HepG2 (cell line): ENCODE results near the gene KXD1. TPM values are rescaled to one million over a fixed set of nuclear protein-coding genes. Genes with fewer than 3 reads are reported as not detected.

ENCODE experiments used
- ATF7-NPFF ChIP-seq: sonication (generic); formaldehyde crosslinking; IDR thresholded peaks from 2 replicates; pipeline ENCODE4 v1.8.1; 2023; ENCODE audit warnings: mild to moderate bottlenecking, low read depth, missing genetic modification reagents, moderate library complexity
- CBX1 ChIP-seq: IDR thresholded peaks from one replicate; pipeline ENCODE4 v1.6.1; 2016; ENCODE audit warnings: antibody characterized with exemption, low read depth
- CREM ChIP-seq, 2 experiments: sonication (generic) in 1 of 2; formaldehyde crosslinking in 1 of 2; IDR thresholded peaks; 2 replicates each; pipeline versions ENCODE4 v1.4.0 to v1.6.1; 2016 to 2020; ENCODE audit warnings: antibody characterized with exemption in 1 of 2, mild to moderate bottlenecking in 1 of 2, missing genetic modification reagents in 1 of 2
- HNRNPK ChIP-seq: fragments of 200-400 bp; formaldehyde crosslinking; IDR thresholded peaks from 2 replicates; pipeline ENCODE4 v1.6.1; 2018; ENCODE audit warnings: low read length, low read depth, moderate library complexity, mild to moderate bottlenecking; ENCODE audit not compliant: poor library complexity, severe bottlenecking
- ISL2 ChIP-seq: sonication (generic); formaldehyde crosslinking; IDR thresholded peaks from 2 replicates; pipeline ENCODE4 v1.5.0; 2020; ENCODE audit warnings: missing genetic modification reagents
- MEIS2 ChIP-seq: sonication (generic); formaldehyde crosslinking; IDR thresholded peaks from 2 replicates; pipeline ENCODE4 v1.9.0; 2021; ENCODE audit warnings: mild to moderate bottlenecking, missing genetic modification reagents
- ONECUT2 ChIP-seq: sonication (generic); formaldehyde crosslinking; IDR thresholded peaks from 2 replicates; pipeline ENCODE4 v1.4.0; 2020; ENCODE audit warnings: missing genetic modification reagents
- SCMH1 ChIP-seq: sonication (generic); formaldehyde crosslinking; IDR thresholded peaks from 2 replicates; pipeline ENCODE4 v1.9.0; 2021; ENCODE audit warnings: missing genetic modification reagents, mild to moderate bottlenecking, borderline replicate concordance
- SIN3B ChIP-seq: fragments of 150-350 bp; IDR thresholded peaks from 2 replicates; pipeline ENCODE4 v1.6.1; 2014; ENCODE audit warnings: low read length
- SRSF4 ChIP-seq: fragments of 200-400 bp; formaldehyde crosslinking; IDR thresholded peaks from one replicate; pipeline ENCODE4 v1.6.1; 2018; ENCODE audit warnings: mild to moderate bottlenecking, low read depth, low read length, moderate library complexity; ENCODE audit not compliant: poor library complexity, severe bottlenecking
- SSRP1 ChIP-seq: IDR thresholded peaks from 2 replicates; pipeline ENCODE4 v1.6.1; 2016; ENCODE audit warnings: control low read depth
- TARDBP ChIP-seq: sonication (generic); formaldehyde crosslinking; IDR thresholded peaks from 2 replicates; pipeline ENCODE4 v1.8.0; 2022; ENCODE audit warnings: mild to moderate bottlenecking, missing genetic modification reagents
- THRA ChIP-seq: sonication (generic); formaldehyde crosslinking; IDR thresholded peaks from 2 replicates; pipeline ENCODE4 v1.4.0; 2020; ENCODE audit warnings: missing genetic modification reagents, borderline replicate concordance
- ZFP41 ChIP-seq: sonication (generic); formaldehyde crosslinking; IDR thresholded peaks from 2 replicates; pipeline ENCODE4 v1.4.0; 2020; ENCODE audit warnings: mild to moderate bottlenecking, missing genetic modification reagents, borderline replicate concordance
- ZNF205 ChIP-seq: IDR thresholded peaks from 2 replicates; pipeline ENCODE4 v1.6.1; 2018; ENCODE audit warnings: missing biosample characterization, missing genetic modification reagents
- ZNF382 ChIP-seq: sonication (generic); formaldehyde crosslinking; IDR thresholded peaks from 2 replicates; pipeline ENCODE4 v1.5.0; 2020; ENCODE audit warnings: missing genetic modification reagents, mild to moderate bottlenecking, borderline replicate concordance
- ZNF619 ChIP-seq: sonication (generic); formaldehyde crosslinking; IDR thresholded peaks from 2 replicates; pipeline ENCODE4 v1.4.0; 2020; ENCODE audit warnings: mild to moderate bottlenecking, missing genetic modification reagents
- ZNF629 ChIP-seq: sonication (generic); formaldehyde crosslinking; conservative IDR thresholded peaks from 2 replicates; pipeline ENCODE4 v1.5.0; 2020; ENCODE audit warnings: missing genetic modification reagents
- ZNF841 ChIP-seq: sonication (generic); formaldehyde crosslinking; IDR thresholded peaks from 2 replicates; pipeline ENCODE4 v1.8.1; 2023; ENCODE audit warnings: missing genetic modification reagents, borderline replicate concordance
- polyA plus RNA-seq, 8 experiments: library from polyadenylated mRNA; depleted of rRNA in 3 of 8; stranded (reverse) in 7 of 8; unstranded in 1 of 8; fragments of >200 nt; fragmentation: Illumina TruSeq in 4 of 8; extraction: Trizol in 4 of 8; gene quantifications; 2 replicates each; pipeline versions ENCODE4 v1.2.1 to v1.2.3, GENCODE V29; 2011 to 2016; ENCODE audit warnings: low read depth in 4 of 8, missing spikeins in 1 of 8, mixed read lengths in 1 of 8; ENCODE audit not compliant: insufficient read depth in 1 of 8
- total RNA-seq, 5 experiments: library from RNA; depleted of rRNA; stranded (reverse); fragments of >200 nt; fragmentation: Illumina TruSeq; extraction: Trizol; gene quantifications; 2 replicates each; pipeline ENCODE4 v1.2.3, GENCODE V29; 2016; ENCODE audit warnings: low read depth in 1 of 5
- TF ChIP-seq, protein P1 (sequence below): IDR thresholded peaks from 2 replicates; pipeline ENCODE4 v1.6.1; 2016; ENCODE audit warnings: low read depth, control low read depth
- TF ChIP-seq, protein P2 (sequence below): sonication (generic); formaldehyde crosslinking; IDR thresholded peaks from 2 replicates; pipeline ENCODE4 v1.5.0; 2020; ENCODE audit warnings: missing genetic modification reagents
- TF ChIP-seq, protein P3 (sequence below): sonication (generic); formaldehyde crosslinking; IDR thresholded peaks from 2 replicates; pipeline ENCODE4 v1.4.0; 2020; ENCODE audit warnings: mild to moderate bottlenecking, missing genetic modification reagents, borderline replicate concordance

KXD1 gene
- total and polyA plus RNA-seq, 2 of the 13 experiments (the other 11 are each of a cell fraction or from before 2014, with no cell fraction given): 44.6 to 143 TPM

DNA sequence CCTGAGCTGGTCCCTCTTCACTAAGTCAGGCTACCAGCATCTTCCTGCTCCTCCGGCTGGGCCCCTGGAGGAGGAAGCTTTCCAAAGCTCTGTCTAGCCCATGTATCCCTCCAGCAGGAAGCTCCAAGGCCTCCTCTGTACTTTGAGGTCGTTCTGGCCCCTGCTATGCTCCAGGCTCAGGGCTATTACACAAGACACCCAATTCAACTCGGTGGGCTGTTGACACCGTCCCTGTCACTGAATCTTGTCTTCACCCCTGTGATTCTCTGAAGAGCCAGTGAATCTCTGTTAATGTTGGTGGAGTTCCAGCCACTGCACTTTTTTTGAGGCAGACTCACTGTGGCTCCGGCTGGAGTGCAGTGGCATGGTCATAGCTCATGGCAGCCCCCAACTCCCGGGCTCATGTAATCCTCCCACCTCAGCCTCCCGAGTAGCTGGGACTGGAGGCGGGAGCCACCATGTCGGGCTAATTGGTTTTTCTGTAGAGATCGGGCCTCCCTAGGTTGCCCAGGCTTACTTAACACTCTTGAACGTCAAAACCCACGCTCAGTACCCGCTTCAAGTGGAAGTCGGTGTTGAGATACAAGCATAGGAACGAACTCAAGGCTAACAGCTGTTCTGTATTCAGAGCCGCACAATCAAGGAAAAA, 30.4 kb downstream of the KXD1 start (continued):
- TF ChIP-seq THRA (CRISPR knock-in tag): 0 out of 2 replicates have a peak, but pooled peaks have one; percentile 13
- TF ChIP-seq, protein P1, sequence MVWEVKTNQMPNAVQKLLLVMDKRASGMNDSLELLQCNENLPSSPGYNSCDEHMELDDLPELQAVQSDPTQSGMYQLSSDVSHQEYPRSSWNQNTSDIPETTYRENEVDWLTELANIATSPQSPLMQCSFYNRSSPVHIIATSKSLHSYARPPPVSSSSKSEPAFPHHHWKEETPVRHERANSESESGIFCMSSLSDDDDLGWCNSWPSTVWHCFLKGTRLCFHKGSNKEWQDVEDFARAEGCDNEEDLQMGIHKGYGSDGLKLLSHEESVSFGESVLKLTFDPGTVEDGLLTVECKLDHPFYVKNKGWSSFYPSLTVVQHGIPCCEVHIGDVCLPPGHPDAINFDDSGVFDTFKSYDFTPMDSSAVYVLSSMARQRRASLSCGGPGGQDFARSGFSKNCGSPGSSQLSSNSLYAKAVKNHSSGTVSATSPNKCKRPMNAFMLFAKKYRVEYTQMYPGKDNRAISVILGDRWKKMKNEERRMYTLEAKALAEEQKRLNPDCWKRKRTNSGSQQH: 0 out of 2 replicates have a peak, but pooled peaks have one; percentile 24
- TF ChIP-seq CBX1: no peak
- no peak for TF ChIP-seq SSRP1 (CRISPR knock-in tag)
- no peak for TF ChIP-seq ZFP41 (CRISPR knock-in tag)
- TF ChIP-seq, protein P2, sequence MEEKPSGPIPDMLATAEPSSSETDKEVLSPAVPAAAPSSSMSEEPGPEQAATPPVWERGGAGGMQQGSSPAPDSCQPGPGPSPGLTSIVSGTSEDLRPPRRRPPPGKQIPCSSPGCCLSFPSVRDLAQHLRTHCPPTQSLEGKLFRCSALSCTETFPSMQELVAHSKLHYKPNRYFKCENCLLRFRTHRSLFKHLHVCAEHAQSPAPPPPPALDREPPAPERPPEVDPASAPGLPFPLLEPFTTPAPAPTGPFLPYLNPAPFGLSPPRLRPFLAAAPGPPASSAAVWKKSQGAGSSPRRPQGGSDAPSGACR (CRISPR knock-in tag): peak; percentile 10; the same call in 1 of the 2 replicates
- TF ChIP-seq, protein P3, sequence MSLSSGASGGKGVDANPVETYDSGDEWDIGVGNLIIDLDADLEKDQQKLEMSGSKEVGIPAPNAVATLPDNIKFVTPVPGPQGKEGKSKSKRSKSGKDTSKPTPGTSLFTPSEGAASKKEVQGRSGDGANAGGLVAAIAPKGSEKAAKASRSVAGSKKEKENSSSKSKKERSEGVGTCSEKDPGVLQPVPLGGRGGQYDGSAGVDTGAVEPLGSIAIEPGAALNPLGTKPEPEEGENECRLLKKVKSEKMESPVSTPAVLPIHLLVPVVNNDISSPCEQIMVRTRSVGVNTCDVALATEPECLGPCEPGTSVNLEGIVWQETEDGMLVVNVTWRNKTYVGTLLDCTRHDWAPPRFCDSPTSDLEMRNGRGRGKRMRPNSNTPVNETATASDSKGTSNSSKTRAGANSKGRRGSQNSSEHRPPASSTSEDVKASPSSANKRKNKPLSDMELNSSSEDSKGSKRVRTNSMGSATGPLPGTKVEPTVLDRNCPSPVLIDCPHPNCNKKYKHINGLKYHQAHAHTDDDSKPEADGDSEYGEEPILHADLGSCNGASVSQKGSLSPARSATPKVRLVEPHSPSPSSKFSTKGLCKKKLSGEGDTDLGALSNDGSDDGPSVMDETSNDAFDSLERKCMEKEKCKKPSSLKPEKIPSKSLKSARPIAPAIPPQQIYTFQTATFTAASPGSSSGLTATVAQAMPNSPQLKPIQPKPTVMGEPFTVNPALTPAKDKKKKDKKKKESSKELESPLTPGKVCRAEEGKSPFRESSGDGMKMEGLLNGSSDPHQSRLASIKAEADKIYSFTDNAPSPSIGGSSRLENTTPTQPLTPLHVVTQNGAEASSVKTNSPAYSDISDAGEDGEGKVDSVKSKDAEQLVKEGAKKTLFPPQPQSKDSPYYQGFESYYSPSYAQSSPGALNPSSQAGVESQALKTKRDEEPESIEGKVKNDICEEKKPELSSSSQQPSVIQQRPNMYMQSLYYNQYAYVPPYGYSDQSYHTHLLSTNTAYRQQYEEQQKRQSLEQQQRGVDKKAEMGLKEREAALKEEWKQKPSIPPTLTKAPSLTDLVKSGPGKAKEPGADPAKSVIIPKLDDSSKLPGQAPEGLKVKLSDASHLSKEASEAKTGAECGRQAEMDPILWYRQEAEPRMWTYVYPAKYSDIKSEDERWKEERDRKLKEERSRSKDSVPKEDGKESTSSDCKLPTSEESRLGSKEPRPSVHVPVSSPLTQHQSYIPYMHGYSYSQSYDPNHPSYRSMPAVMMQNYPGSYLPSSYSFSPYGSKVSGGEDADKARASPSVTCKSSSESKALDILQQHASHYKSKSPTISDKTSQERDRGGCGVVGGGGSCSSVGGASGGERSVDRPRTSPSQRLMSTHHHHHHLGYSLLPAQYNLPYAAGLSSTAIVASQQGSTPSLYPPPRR (CRISPR knock-in tag): no peak
- TF ChIP-seq TARDBP (CRISPR knock-in tag): no peak
- no peak for TF ChIP-seq ZNF382 (CRISPR knock-in tag)
- no peak for TF ChIP-seq ZNF629
- TF ChIP-seq ZNF205 (CRISPR knock-in tag): no peak
- TF ChIP-seq ISL2 (CRISPR knock-in tag): no peak
- no peak for TF ChIP-seq ZNF841 (CRISPR knock-in tag)
- 0 out of 2 replicates have a peak, but pooled peaks have one; percentile 13 for TF ChIP-seq ZNF619
- TF ChIP-seq SIN3B: no peak
- no peak for TF ChIP-seq SRSF4
- TF ChIP-seq ATF7-NPFF (CRISPR knock-in tag): no peak
- no peak for TF ChIP-seq MEIS2
- no peak for TF ChIP-seq SCMH1 (CRISPR knock-in tag)
- TF ChIP-seq HNRNPK: no peak
- no peak for TF ChIP-seq ONECUT2
- TF ChIP-seq CREM (IDR thresholded peaks at IDR 0.05): 0 out of 2 replicates have a peak, but pooled peaks have one; percentile 13
- TF ChIP-seq CREM (CRISPR knock-in tag; IDR thresholded peaks at IDR 0.05): no peak
